IgD-negative memory B cell (primary cell): ENCODE data around the gene OIT3. TPM values are rescaled to one million over a fixed set of nuclear protein-coding genes. Genes with fewer than 3 reads are reported as not detected.

ENCODE experiments used
- H3K27ac Mint-ChIP-seq, 3 donors: one replicate each; pipeline ENCODE4 v1.8.0; 2020 to 2022; ENCODE audit warnings: mild to moderate bottlenecking in 3 of 3, mixed read lengths in 3 of 3, moderate library complexity in 1 of 3
- H3K27me3 Mint-ChIP-seq: one replicate; pipeline ENCODE4 v1.8.0; 2021; ENCODE audit warnings: mixed read lengths
- H3K36me3 Mint-ChIP-seq: one replicate; pipeline ENCODE4 v1.8.0; 2020; ENCODE audit warnings: mild to moderate bottlenecking, mixed read lengths
- H3K4me1 Mint-ChIP-seq, 3 donors: one replicate each; pipeline ENCODE4 v1.8.0; 2020 to 2022; ENCODE audit warnings: mixed read lengths in 3 of 3, mild to moderate bottlenecking in 1 of 3
- H3K4me3 Mint-ChIP-seq, 4 donors: one replicate each; pipeline ENCODE4 v1.8.0; 2020 to 2022; ENCODE audit warnings: mild to moderate bottlenecking in 4 of 4, mixed read lengths in 4 of 4, moderate library complexity in 3 of 4
- H3K9me3 Mint-ChIP-seq, 3 donors: one replicate each; pipeline ENCODE4 v1.8.0; 2020 to 2021; ENCODE audit warnings: mixed read lengths in 3 of 3, mild to moderate bottlenecking in 1 of 3
- polyA plus RNA-seq: library from polyadenylated mRNA; unstranded; fragments of 300-500 nt; fragmentation: Illumina TruSeq; gene quantifications from one replicate; pipeline ENCODE4 v1.2.3, GENCODE V29; 2021

OIT3 gene
- polyA plus RNA-seq, 1 donor from 2014 or later, result not detected

GRCh38 chr10:72952642-72953158 is 59.2 kb downstream of the OIT3 start:
- Mint-ChIP-seq H3K4me3 (no peak overlapping the region), H3K9me3 (no peaks in the 10 kb centered on the region), H3K36me3 (no peaks in the 10 kb centered on the region), H3K27ac (no peak overlapping the region), H3K27me3 (peaks cover 1% of the 10 kb centered on the region), H3K4me1 (no peaks in the 10 kb centered on the region)

GRCh38 chr10:72953687-72954086 is 60.1 kb downstream of the OIT3 start:
- Mint-ChIP-seq H3K27me3 (peaks cover 1% of the 10 kb centered on the region), H3K4me3 (no peak overlapping the region), H3K36me3 (no peaks in the 10 kb centered on the region), H3K9me3 (no peaks in the 10 kb centered on the region), H3K4me1 (no peaks in the 10 kb centered on the region), H3K27ac (no peak overlapping the region)

DNA sequence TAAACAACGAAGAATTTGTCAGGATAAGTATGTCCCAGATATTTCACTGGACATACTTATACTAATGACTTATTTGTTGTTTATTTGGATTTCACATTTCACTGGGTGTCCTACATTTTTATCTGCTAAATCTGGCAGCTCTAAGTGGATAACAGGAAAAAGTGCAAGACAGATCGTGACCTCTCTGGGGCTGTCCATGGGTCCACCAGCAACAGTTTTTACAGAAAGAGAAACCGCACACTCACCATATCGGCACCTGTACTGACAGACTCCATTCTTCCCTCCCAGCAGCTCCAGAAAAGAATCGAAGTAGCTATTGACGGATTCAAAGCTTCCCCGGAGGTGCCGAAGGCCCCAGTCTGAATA is 60.7 kb downstream of the OIT3 start:
- no peaks in the 10 kb centered on the region for H3K9me3 Mint-ChIP-seq
- H3K4me3 Mint-ChIP-seq, result no peak overlapping the region
- no peaks in the 10 kb centered on the region for H3K36me3 Mint-ChIP-seq
- no peak overlapping the region for H3K27ac Mint-ChIP-seq
- H3K4me1 Mint-ChIP-seq, result no peaks in the 10 kb centered on the region
- H3K27me3 Mint-ChIP-seq, result peaks cover 1% of the 10 kb centered on the region

DNA sequence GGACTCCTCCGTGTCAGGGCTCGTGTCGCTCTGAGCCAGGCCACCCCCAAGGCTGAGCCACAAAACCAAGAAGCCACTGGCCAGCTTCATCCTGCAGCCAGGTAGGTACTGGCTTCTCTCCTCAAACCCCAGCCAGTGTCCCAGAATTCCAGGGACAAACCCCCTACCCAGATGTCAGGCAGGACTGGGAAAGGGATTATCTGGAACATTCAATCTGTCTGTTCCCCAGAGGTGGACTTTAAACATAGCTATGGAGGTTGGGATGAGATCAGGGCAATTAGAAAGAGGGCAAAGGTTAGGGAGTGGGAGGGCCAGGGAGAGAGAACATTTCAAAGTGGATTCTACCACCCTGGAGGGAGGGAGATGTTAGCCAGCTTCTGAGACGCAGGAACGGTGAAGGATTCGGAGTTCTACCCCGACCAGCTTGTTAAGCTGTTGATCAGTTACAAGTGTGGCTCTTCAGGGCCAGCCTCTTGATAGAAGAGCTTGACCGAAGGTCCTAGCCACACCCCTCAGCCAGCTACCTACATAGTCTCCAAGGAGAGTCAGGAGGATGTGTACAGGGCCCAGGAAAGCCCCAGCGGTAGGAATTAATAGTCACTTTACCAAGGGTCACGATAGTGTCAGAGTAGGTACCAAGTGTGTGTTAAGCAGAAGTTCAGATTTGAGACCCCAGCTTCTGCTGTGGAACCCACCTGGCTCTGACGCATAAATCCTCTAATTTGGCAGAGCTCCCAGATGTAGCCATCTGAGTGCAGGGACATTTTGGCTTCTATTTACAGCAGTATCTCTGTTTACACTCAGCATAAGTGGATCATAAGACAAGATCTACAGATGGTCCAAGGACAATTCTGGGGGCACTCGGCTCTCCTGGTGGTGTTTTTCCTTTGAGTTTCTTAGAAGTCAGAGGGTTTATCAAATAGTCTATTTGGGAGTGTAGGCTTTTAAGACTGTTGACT is 61.3 kb downstream of the OIT3 start, which contains the start of gene PLA2G12B:
TSS of gene PLA2G12B (minus strand) at position 211 of the 959 bp plus-strand sequence. CDS start at position 90, 121 bp downstream.
- Mint-ChIP-seq H3K36me3 (no peaks in the 10 kb centered on the region), H3K9me3 (no peaks in the 10 kb centered on the region), H3K4me1 (no peaks in the 10 kb centered on the region), H3K4me3 (no peak within 1 kb of the TSS), H3K27ac (no peak within 1 kb of the TSS), H3K27me3 (peaks cover 1% of the 10 kb centered on the region)

DNA sequence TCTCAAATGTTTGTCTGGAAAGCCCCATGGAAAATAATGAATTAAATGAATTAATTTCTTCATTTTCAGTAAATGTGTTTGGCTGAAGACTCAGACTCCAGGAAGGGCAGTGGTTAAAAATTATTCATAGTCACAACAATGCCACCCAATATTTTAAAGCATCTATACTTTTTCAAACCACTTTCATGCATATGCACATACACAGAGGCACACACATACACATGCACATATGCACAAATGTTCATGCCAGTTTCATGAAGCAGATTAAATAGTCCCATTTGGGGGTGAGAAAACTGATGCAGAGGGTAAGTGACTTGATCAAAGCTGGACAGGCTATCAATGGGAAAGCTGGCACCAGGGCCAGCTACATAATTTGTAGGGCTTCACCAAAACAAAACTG is 62.5 kb downstream of the OIT3 start:
- H3K27ac Mint-ChIP-seq, result no peak overlapping the region
- H3K36me3 Mint-ChIP-seq, result no peaks in the 10 kb centered on the region
- no peak overlapping the region for H3K4me3 Mint-ChIP-seq
- H3K9me3 Mint-ChIP-seq, result no peaks in the 10 kb centered on the region
- no peaks in the 10 kb centered on the region for H3K4me1 Mint-ChIP-seq
- peaks cover 1% of the 10 kb centered on the region for H3K27me3 Mint-ChIP-seq

GRCh38 chr10:72976886-72977285 is 83.3 kb downstream of the OIT3 start:
- Mint-ChIP-seq H3K4me3 (peak overlapping the region in 1 of 4 donors; percentile 43), H3K4me1 (peaks cover 0 to 8% (median 0%) of the 10 kb centered on the region in 3 donors), H3K9me3 (peaks cover 15 to 49% (median 37%) of the 10 kb centered on the region in 3 donors), H3K36me3 (peaks cover 13% of the 10 kb centered on the region), H3K27ac (peak overlapping the region in 1 of 3 donors; percentile 27), H3K27me3 (peaks cover 2% of the 10 kb centered on the region)

DNA sequence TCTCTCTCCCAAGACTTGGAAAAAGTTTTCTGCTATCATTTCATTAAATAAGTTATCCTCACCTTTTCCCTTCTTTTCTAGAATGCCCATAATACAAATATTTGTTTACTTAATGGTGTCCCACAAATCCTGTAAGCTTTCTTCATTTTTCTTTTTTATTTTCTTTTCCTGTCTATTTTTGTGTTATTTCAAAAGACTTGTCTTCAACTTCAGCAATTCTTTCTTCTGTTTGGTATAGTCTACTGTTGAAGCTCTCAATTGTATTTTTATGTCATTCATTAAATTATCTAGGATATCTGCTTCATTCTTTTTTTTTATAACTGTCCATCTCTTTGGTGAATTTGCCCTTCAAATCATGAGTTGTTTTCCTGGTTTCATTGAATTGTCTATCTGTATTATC is 86.2 kb downstream of the OIT3 start:
- Mint-ChIP-seq H3K4me3 (no peak overlapping the region), H3K27ac (no peak overlapping the region), H3K36me3 (peaks cover 13% of the 10 kb centered on the region), H3K27me3 (peaks cover 2% of the 10 kb centered on the region), H3K4me1 (peaks cover 0 to 3% (median 0%) of the 10 kb centered on the region in 3 donors), H3K9me3 (peaks cover 17 to 42% (median 39%) of the 10 kb centered on the region in 3 donors)

GRCh38 chr10:72980348-72980747 is 86.8 kb downstream of the OIT3 start:
- Mint-ChIP-seq H3K4me1 (peaks cover 0 to 3% (median 0%) of the 10 kb centered on the region in 3 donors), H3K9me3 (peaks cover 16 to 39% (median 38%) of the 10 kb centered on the region in 3 donors), H3K27me3 (peaks cover 2% of the 10 kb centered on the region), H3K36me3 (peaks cover 13% of the 10 kb centered on the region), H3K4me3 (no peak overlapping the region), H3K27ac (no peak overlapping the region)

GRCh38 chr10:72981028-72981881 is 87.7 kb downstream of the OIT3 start:
- no peak overlapping the region for H3K27ac Mint-ChIP-seq
- peaks cover 14 to 34% (median 31%) of the 10 kb centered on the region in 3 donors for H3K9me3 Mint-ChIP-seq
- peaks cover 0 to 3% (median 0%) of the 10 kb centered on the region in 3 donors for H3K4me1 Mint-ChIP-seq
- H3K36me3 Mint-ChIP-seq, result peaks cover 11% of the 10 kb centered on the region
- H3K27me3 Mint-ChIP-seq, result peaks cover 2% of the 10 kb centered on the region
- peak overlapping the region in 2 of 4 donors; percentile 34 to 41 for H3K4me3 Mint-ChIP-seq

DNA sequence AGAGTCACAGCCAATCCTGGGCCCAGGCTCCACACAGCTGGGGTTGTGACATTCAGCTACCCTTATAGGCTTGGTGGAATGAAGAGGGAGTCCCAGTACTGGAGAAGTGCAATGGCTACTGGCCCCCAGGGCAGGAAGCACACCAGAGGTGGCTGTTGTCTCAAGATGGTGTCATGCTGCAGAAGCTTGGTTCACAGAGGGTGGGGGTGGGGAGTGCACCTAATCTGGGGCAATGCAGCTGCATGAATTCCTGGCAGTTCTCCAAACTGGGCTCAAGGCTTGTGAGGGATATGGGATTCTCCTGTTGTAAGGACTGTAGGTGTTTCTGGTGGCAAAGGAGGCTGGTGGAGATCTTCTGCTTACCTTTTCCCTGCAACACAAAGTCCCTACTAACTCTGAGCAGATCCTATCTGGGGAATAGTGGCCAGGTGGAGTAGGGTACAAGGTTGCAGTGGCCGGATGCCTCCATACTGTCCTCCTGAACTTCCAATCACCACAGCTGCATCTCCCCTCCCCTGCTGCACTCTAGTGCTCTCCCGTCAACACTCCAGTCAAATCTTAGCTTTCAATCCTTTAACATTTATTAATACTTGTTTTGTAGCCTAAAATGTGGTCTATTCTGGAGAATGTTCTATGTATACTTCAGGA is 88.5 kb downstream of the OIT3 start:
- no peak overlapping the region for H3K27ac Mint-ChIP-seq
- no peak overlapping the region for H3K4me3 Mint-ChIP-seq
- peaks cover 12 to 30% (median 27%) of the 10 kb centered on the region in 3 donors for H3K9me3 Mint-ChIP-seq
- H3K36me3 Mint-ChIP-seq, result peaks cover 10% of the 10 kb centered on the region
- peaks cover 2% of the 10 kb centered on the region for H3K27me3 Mint-ChIP-seq
- H3K4me1 Mint-ChIP-seq, result peaks cover 0 to 1% (median 0%) of the 10 kb centered on the region in 3 donors

Other genes starting within 250 kb of the OIT3 start
- gene MCU, start 201.6 kb upstream of the OIT3 start, polyA plus RNA-seq, result 5.6 TPM
- gene PLA2G12B, start 61.1 kb downstream of the OIT3 start, polyA plus RNA-seq, result not detected
- gene P4HA1, start 203.1 kb downstream of the OIT3 start, polyA plus RNA-seq, result 22.8 TPM
- gene NUDT13, start 216.7 kb downstream of the OIT3 start, polyA plus RNA-seq, result 1.3 TPM